ENCODE measurements around the gene CYB561D1.

DNA sequence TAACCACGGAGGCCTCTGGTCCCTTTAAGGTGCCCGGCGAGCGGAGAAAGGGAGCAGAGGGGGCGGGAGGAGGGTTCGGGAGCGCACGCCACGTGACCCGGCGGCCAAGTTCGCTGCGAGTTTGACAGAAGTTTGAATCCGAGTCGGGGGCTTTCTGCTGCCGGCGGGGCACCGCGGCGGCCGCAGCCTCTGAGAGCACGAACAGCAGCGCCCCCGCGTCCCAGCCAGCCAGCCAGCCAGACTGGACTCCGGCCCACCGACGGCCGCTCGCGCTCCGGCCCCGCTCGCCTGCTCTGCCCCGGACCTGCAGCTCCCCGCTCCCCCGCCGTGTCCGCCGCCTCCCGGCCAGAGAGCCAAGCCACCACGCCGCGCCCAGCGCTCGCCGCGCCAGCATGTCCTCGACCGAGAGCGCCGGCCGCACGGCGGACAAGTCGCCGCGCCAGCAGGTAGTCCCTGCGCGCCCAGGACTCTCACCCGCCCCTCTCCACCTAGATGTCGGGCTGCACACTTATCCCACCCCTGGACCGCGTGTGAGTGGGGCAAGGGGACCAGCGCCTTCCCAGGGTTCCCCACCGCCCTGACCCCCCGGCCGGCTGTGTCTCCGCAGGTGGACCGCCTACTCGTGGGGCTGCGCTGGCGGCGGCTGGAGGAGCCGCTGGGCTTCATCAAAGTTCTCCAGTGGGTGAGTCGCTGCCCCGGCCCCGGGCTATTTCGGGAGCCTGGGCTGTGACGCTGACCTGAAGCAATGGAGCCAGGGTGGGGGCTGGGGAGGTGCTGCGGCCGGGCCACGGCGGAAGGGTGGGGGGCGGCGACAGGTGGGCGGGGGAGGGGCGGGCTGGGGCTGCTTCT, 27.2 kb upstream of the CYB561D1 start, which contains the start of gene SYPL2:
- TF ChIP-seq ZNF239 (tag by site-specific recombination; IDR thresholded peaks at IDR 0.05) (no peak), MEIS1 (CRISPR knock-in tag; IDR thresholded peaks at IDR 0.05; ENCODE audit: borderline replicate concordance) (no peak), YY1 (tag by site-specific recombination; IDR thresholded peaks at IDR 0.05) (no peak), ZNF274 (IDR thresholded peaks at IDR 0.05; ENCODE audit: low read length) (no peak), ZNF274 (tag by site-specific recombination; IDR thresholded peaks at IDR 0.05; ENCODE audit: borderline replicate concordance) (no peak), TCF7L2 (IDR thresholded peaks at IDR 0.05; ENCODE audit: borderline replicate concordance, low read depth, low read length) (no peak), ZNF175 (tag by site-specific recombination; IDR thresholded peaks at IDR 0.05) (no peak), CTCF (tag by site-specific recombination; IDR thresholded peaks at IDR 0.05) (no peak; the same call in 1 of the 2 replicates), SCRT1 (tag by site-specific recombination; IDR thresholded peaks at IDR 0.05; ENCODE audit: borderline replicate concordance) (no peak), ZNF266 (tag by site-specific recombination; IDR thresholded peaks at IDR 0.05; ENCODE audit: low read depth) (no peak), BCL11A (tag by site-specific recombination; IDR thresholded peaks at IDR 0.05; ENCODE audit: low read depth) (no peak), HIC1 (tag by site-specific recombination; IDR thresholded peaks at IDR 0.05) (no peak), ZNF707 (tag by site-specific recombination; IDR thresholded peaks at IDR 0.05) (no peak)

Measured in HEK293 (cell line).